PC-3 (cell line): Measurements from ENCODE around the gene SHQ1. TPM values are rescaled to one million over a fixed set of nuclear protein-coding genes. Genes with fewer than 3 reads are reported as not detected.
A peak's percentile ranks its signal among the peaks of the same experiment; 100 is the strongest.
"Not testable (repeated sequence)": the region's sequence is repeated elsewhere in the genome, so short reads cannot be mapped to it uniquely, and the experiment has no call there.

Source experiments
- ATAC-seq: fragments of 200-7000 bp; cut with Tn5 transposase; 2 replicates; pipeline ENCODE4 v1.9.1; 2020; ENCODE audit warnings: mild to moderate bottlenecking, moderate library complexity
- BruUV-seq: library from RNA; stranded (reverse); fragments of 400-500 nt; replicated peaks from 2 replicates; lab custom pipeline; 2021; lab: Mats Ljungman, UMichigan
- CTCF ChIA-PET: fragments of 300-600 bp; sonication (Branson Sonifier 250); formaldehyde crosslinking; loops from one replicate; lab custom pipeline; 2022; ENCODE audit warnings: antibody characterized with exemption; lab: Charles Lee
- POLR2A ChIA-PET: fragments of 300-600 bp; sonication (Branson Sonifier 250); formaldehyde crosslinking; loops from one replicate; lab custom pipeline; 2022; ENCODE audit warnings: antibody characterized with exemption; ENCODE audit not compliant: unreplicated experiment; lab: Charles Lee
- DNase-seq: peaks from one replicate; pipeline ENCODE4 v3.0.0-alpha.2; 2015
- H2AFZ ChIP-seq: fragments of 300-600 bp; sonication (generic); 2 replicates; pipeline ENCODE4 v1.6.0; 2016; ENCODE audit warnings: antibody characterized with exemption, low read length
- H3F3A ChIP-seq: fragments of 300-600 bp; sonication (generic); one replicate; pipeline ENCODE4 v1.6.0; 2017; ENCODE audit warnings: antibody characterized with exemption, low read length, control low read depth, mild to moderate bottlenecking; ENCODE audit not compliant: unreplicated experiment
- H3K27ac ChIP-seq: fragments of 300-600 bp; sonication (generic); 2 replicates; pipeline ENCODE4 v1.5.1; 2016; ENCODE audit warnings: mild to moderate bottlenecking, low read length
- H3K27me3 ChIP-seq: fragments of 300-600 bp; sonication (generic); 2 replicates; pipeline ENCODE4 v1.6.1; 2016; ENCODE audit warnings: low read length, mixed read lengths
- H3K36me3 ChIP-seq: fragments of 300-600 bp; sonication (generic); 2 replicates; pipeline ENCODE4 v1.6.1; 2016; ENCODE audit warnings: low read depth, mixed run types, low read length, mixed read lengths
- H3K4me1 ChIP-seq: fragments of 300-600 bp; sonication (generic); 2 replicates; pipeline ENCODE4 v1.5.1; 2016; ENCODE audit warnings: low read length; ENCODE audit not compliant: insufficient read depth
- H3K4me2 ChIP-seq: fragments of 300-600 bp; sonication (generic); 2 replicates; pipeline ENCODE4 v1.6.0; 2016; ENCODE audit warnings: low read length
- H3K4me3 ChIP-seq: fragments of 300-600 bp; sonication (generic); 2 replicates; pipeline ENCODE4 v1.5.1; 2016; ENCODE audit warnings: mild to moderate bottlenecking, low read length, mixed read lengths
- H3K79me2 ChIP-seq: fragments of 300-600 bp; sonication (generic); 2 replicates; pipeline ENCODE4 v1.6.1; 2017; ENCODE audit warnings: low read length, mixed read lengths
- H3K9ac ChIP-seq: fragments of 300-600 bp; sonication (generic); 2 replicates; pipeline ENCODE4 v1.6.0; 2016; ENCODE audit warnings: mild to moderate bottlenecking, low read length
- H3K9me2 ChIP-seq: fragments of 300-600 bp; sonication (generic); replicated peaks from 2 replicates; pipeline ENCODE4 v1.6.1; 2016; ENCODE audit warnings: mixed run types, low read length, mixed read lengths
- H3K9me3 ChIP-seq: fragments of 300-600 bp; sonication (generic); 2 replicates; pipeline ENCODE4 v1.6.1; 2016; ENCODE audit warnings: low read length, mixed read lengths
- H4K20me1 ChIP-seq: fragments of 300-600 bp; sonication (generic); 2 replicates; pipeline ENCODE4 v1.6.1; 2016; ENCODE audit warnings: low read length, mixed read lengths
- CTCF ChIP-seq: fragments of 300-600 bp; sonication (generic); conservative IDR thresholded peaks from 2 replicates; pipeline ENCODE4 v1.5.1; 2017; ENCODE audit warnings: antibody characterized with exemption, low read depth, mild to moderate bottlenecking, low read length
- EZH2 ChIP-seq: fragments of 300-600 bp; sonication (generic); IDR thresholded peaks from one replicate; pipeline ENCODE4 v1.6.1; 2017; ENCODE audit warnings: antibody characterized with exemption, mild to moderate bottlenecking, low read length; ENCODE audit not compliant: unreplicated experiment
- EZH2phosphoT487 ChIP-seq: fragments of 300-600 bp; sonication (generic); IDR thresholded peaks from 2 replicates; pipeline ENCODE4 v1.6.1; 2018; ENCODE audit warnings: mild to moderate bottlenecking, antibody characterized with exemption, low read length, borderline replicate concordance
- intact Hi-C: fragments of 100-400 bp; cut with micrococcal nuclease; formaldehyde crosslinking; loops from 2 replicates; pipeline ENCODE4 v1.9.0; 2023
- total RNA-seq: library from RNA; depleted of rRNA; stranded (reverse); fragments of >200 nt; gene quantifications from 2 replicates; pipeline ENCODE4 v1.2.3, GENCODE V29; 2014

The SHQ1 gene
- total RNA-seq, 1 experiment from 2014 or later = 19.6 TPM

GRCh38 chr3:72738752-72739530 is 109.3 kb downstream of the SHQ1 start:
- Histone ChIP-seq H3F3A (no peaks in the 10 kb centered on the region), H3K9me2 (no peaks in the 10 kb centered on the region), H2AFZ (no peak overlapping the region), H3K27me3 (no peaks in the 10 kb centered on the region), H3K9me3 (0 out of 2 replicates have a peak, but pooled peaks cover 8% of the 10 kb centered on the region), H3K27ac (peak overlapping the region; percentile 32; the same call in 1 of the 2 replicates), H3K36me3 (no peaks in the 10 kb centered on the region; the same call in 1 of the 2 replicates), H3K79me2 (no peaks in the 10 kb centered on the region), H3K9ac (no peak overlapping the region), H3K4me1 (peaks cover 12% of the 10 kb centered on the region), H3K4me2 (no peak overlapping the region), H4K20me1 (no peaks in the 10 kb centered on the region), H3K4me3 (no peak overlapping the region)
- no TSS peak for BruUV-seq
- POLR2A ChIA-PET = no interaction called here
- intact Hi-C loops = no loop called here
- CTCF ChIA-PET = no interaction called here
- DNase-seq = no peak
- TF ChIP-seq EZH2phosphoT487 (no peak), CTCF (no peak), EZH2 (no peak)
- ATAC-seq = no peak

- DNase-seq, H3K9ac ChIP-seq, H3K4me1 ChIP-seq, ATAC-seq, H3K9me3 ChIP-seq, H3K27me3 ChIP-seq, intact Hi-C loops, H3K79me2 ChIP-seq, H3K4me2 ChIP-seq, BruUV-seq, H2AFZ ChIP-seq, H3K27ac ChIP-seq, H4K20me1 ChIP-seq, POLR2A ChIA-PET, H3K4me3 ChIP-seq, H3F3A ChIP-seq, H3K36me3 ChIP-seq, H3K9me2 ChIP-seq: not testable (repeated sequence)
- CTCF ChIA-PET = interaction anchor here (0.6 kb wide), 1 partner anchor 395 kb away, joined by 3 read pairs; no protein-coding TSS in a partner anchor
Observed at GRCh38 chr3:72735072-72735471, 113.2 kb downstream of the SHQ1 start.

GRCh38 chr3:72733676-72734075 is 114.6 kb downstream of the SHQ1 start:
- no peak overlapping the region for H3K4me3 ChIP-seq
- H3K79me2 ChIP-seq = no peaks in the 10 kb centered on the region
- H3K4me1 ChIP-seq = peaks cover 8% of the 10 kb centered on the region
- no peak overlapping the region for H3K9ac ChIP-seq
- no peaks in the 10 kb centered on the region; the same call in 1 of the 2 replicates for H3K36me3 ChIP-seq
- no peaks in the 10 kb centered on the region for H3F3A ChIP-seq
- no peak for DNase-seq
- POLR2A ChIA-PET = no interaction called here
- intact Hi-C loops = no loop called here
- no peak overlapping the region for H2AFZ ChIP-seq
- no peaks in the 10 kb centered on the region for H3K27me3 ChIP-seq
- H4K20me1 ChIP-seq = no peaks in the 10 kb centered on the region
- BruUV-seq = no TSS peak
- H3K27ac ChIP-seq = no peak overlapping the region
- H3K9me2 ChIP-seq = no peaks in the 10 kb centered on the region
- no peak overlapping the region for H3K4me2 ChIP-seq
- no peak for TF ChIP-seq EZH2
- H3K9me3 ChIP-seq = 0 out of 2 replicates have a peak, but pooled peaks cover 8% of the 10 kb centered on the region
- ATAC-seq = no peak
- CTCF ChIA-PET = no interaction called here

GRCh38 chr3:72732666-72733345 is 115.4 kb downstream of the SHQ1 start:
- H3K27ac ChIP-seq, H3K9me2 ChIP-seq, ATAC-seq, H3K79me2 ChIP-seq, H3K36me3 ChIP-seq, DNase-seq, H3K27me3 ChIP-seq, H4K20me1 ChIP-seq, POLR2A ChIA-PET, BruUV-seq, H3K9ac ChIP-seq, CTCF ChIA-PET, intact Hi-C loops, H2AFZ ChIP-seq, H3K4me2 ChIP-seq, H3K9me3 ChIP-seq, H3K4me3 ChIP-seq, H3F3A ChIP-seq: not testable (repeated sequence)
- peaks cover 15% of the 10 kb centered on the region for H3K4me1 ChIP-seq
